Measurements from ENCODE around the gene CARD10. TPM values are rescaled to one million over a fixed set of nuclear protein-coding genes. Genes with fewer than 3 reads are reported as not detected.
A peak's percentile ranks its signal among the peaks of the same experiment; 100 is the strongest.

Gene CARD10
- total and polyA plus RNA-seq, 8 donors = 9.9 to 30.2 (median 13.9) TPM

GRCh38 chr22:37505565-37505964, 13.7 kb downstream of the CARD10 start:
- intact Hi-C loops (cut with DNase I) = no loop called here
- no peak for ATAC-seq
- DNase-seq = peak in 1 of 6 donors; percentile 46
- H3K27me3 ChIP-seq = no peaks in the 10 kb centered on the region
- FAIRE-seq = no peak
- TF ChIP-seq CTCF (IDR thresholded peaks at IDR 0.05) = no peak
- no peaks in the 10 kb centered on the region for H3K9me3 ChIP-seq
- H3K4me3 ChIP-seq = no peak overlapping the region
- 94 to 95% methylated on average over 4 of the region's 4 CpGs for WGBS, 2 donors
- H3K4me1 ChIP-seq = peaks cover 39 to 43% (median 40%) of the 10 kb centered on the region in 3 donors
- peaks cover 0 to 14% (median 4%) of the 10 kb centered on the region in 3 donors for H3K36me3 ChIP-seq
- H3K27ac ChIP-seq = no peak overlapping the region

GRCh38 chr22:37504964-37505363, 14.3 kb downstream of the CARD10 start:
- TF ChIP-seq CTCF (IDR thresholded peaks at IDR 0.05) = no peak
- Histone ChIP-seq H3K27me3 (no peaks in the 10 kb centered on the region), H3K27ac (peak overlapping the region; percentile 31 to 95 (median 78)), H3K4me1 (peaks cover 44 to 47% (median 45%) of the 10 kb centered on the region in 3 donors), H3K9me3 (no peaks in the 10 kb centered on the region), H3K4me3 (no peak overlapping the region), H3K36me3 (peaks cover 0 to 14% (median 4%) of the 10 kb centered on the region in 3 donors)
- ATAC-seq (no peak), FAIRE-seq (no peak), DNase-seq (no peak)
- WGBS, 2 donors = 97 to 98% methylated on average over 4 of the region's 4 CpGs
- intact Hi-C loops (cut with DNase I) = no loop called here

GRCh38 chr22:37503850-37504249, 15.4 kb downstream of the CARD10 start:
- intact Hi-C loops (cut with DNase I) = no loop called here
- H3K27me3 ChIP-seq = no peaks in the 10 kb centered on the region
- no peak for TF ChIP-seq CTCF (IDR thresholded peaks at IDR 0.05)
- H3K9me3 ChIP-seq = no peaks in the 10 kb centered on the region
- H3K27ac ChIP-seq = peak overlapping the region; percentile 31 to 95 (median 90)
- ATAC-seq (peak; percentile 9 to 35 (median 22)), FAIRE-seq (no peak), DNase-seq (peak in 4 of 6 donors; percentile 61 to 75 (median 68))
- peaks cover 44 to 54% (median 50%) of the 10 kb centered on the region in 3 donors for H3K4me1 ChIP-seq
- peaks cover 0 to 14% (median 4%) of the 10 kb centered on the region in 3 donors for H3K36me3 ChIP-seq
- 46 to 49% methylated on average over 11 of the region's 11 CpGs for WGBS, 2 donors
- H3K4me3 ChIP-seq = no peak overlapping the region

- intact Hi-C loops (cut with DNase I) = no loop called here
- Histone ChIP-seq H3K4me1 (peaks cover 44 to 55% (median 50%) of the 10 kb centered on the region in 3 donors), H3K27me3 (no peaks in the 10 kb centered on the region), H3K27ac (peak overlapping the region; percentile 84 to 95 (median 92)), H3K4me3 (no peak overlapping the region), H3K9me3 (no peaks in the 10 kb centered on the region), H3K36me3 (peaks cover 0 to 14% (median 4%) of the 10 kb centered on the region in 3 donors)
- FAIRE-seq (no peak), ATAC-seq (no peak), DNase-seq (no peak)
- WGBS, 2 donors = 88 to 94% methylated on average over 3 of the region's 3 CpGs
- TF ChIP-seq CTCF (IDR thresholded peaks at IDR 0.05) = no peak
Observed at GRCh38 chr22:37503183-37503683, 16.0 kb downstream of the CARD10 start.

Data from pancreas (tissue), 10 donors.